IMR-90 (cell line): ENCODE measurements around the gene JAKMIP1. TPM values are rescaled to one million over a fixed set of nuclear protein-coding genes. Genes with fewer than 3 reads are reported as not detected.

Experiments used
- ATAC-seq: fragments of 200-7000 bp; cut with Tn5 transposase; 2 replicates; pipeline ENCODE4 v1.9.1; 2020; ENCODE audit warnings: low read depth, mild to moderate bottlenecking, moderate library complexity
- BruUV-seq: library from RNA; stranded (reverse); fragments of 400-500 nt; replicated peaks from 2 replicates; lab custom pipeline; 2021; lab: Mats Ljungman, UMichigan
- CTCF ChIA-PET: fragments of 300-600 bp; formaldehyde crosslinking; extraction: SDS; loops from one replicate; lab custom pipeline; 2021; ENCODE audit warnings: antibody characterized with exemption; lab: Yijun Ruan, JAX
- POLR2A ChIA-PET: fragments of 300-600 bp; sonication (Branson Sonifier 250); formaldehyde crosslinking; loops from one replicate; lab custom pipeline; 2022; ENCODE audit warnings: antibody characterized with exemption; ENCODE audit not compliant: unreplicated experiment; lab: Charles Lee
- DNase-seq: peaks from one replicate; pipeline ENCODE4 v3.0.0; 2013
- H2AFZ ChIP-seq: replicated peaks from 2 replicates; pipeline ENCODE3; 2013; ENCODE audit warnings: low read length, mild to moderate bottlenecking; ENCODE audit not compliant: poor library complexity
- H2AK5ac ChIP-seq: 2 replicates; pipeline ENCODE4 v1.6.1; 2013; ENCODE audit warnings: low read depth, low read length, inconsistent platforms
- H2AK9ac ChIP-seq: replicated peaks from 2 replicates; pipeline ENCODE3; 2013; ENCODE audit warnings: mild to moderate bottlenecking, low read depth, low read length, moderate library complexity; ENCODE audit not compliant: poor library complexity
- H2BK120ac ChIP-seq: 2 replicates; pipeline ENCODE4 v1.6.1; 2013; ENCODE audit warnings: low read depth, low read length, inconsistent platforms
- H2BK15ac ChIP-seq: 3 replicates; pipeline ENCODE4 v1.6.1; 2013; ENCODE audit warnings: low read depth, low read length, inconsistent platforms
- H2BK20ac ChIP-seq: 2 replicates; pipeline ENCODE4 v1.6.1; 2013; ENCODE audit warnings: low read depth, mild to moderate bottlenecking, inconsistent platforms, low read length, moderate library complexity
- H2BK5ac ChIP-seq: 2 replicates; pipeline ENCODE4 v1.6.1; 2013; ENCODE audit warnings: mild to moderate bottlenecking, low read depth, low read length, inconsistent platforms; ENCODE audit not compliant: poor library complexity, severe bottlenecking
- H3K14ac ChIP-seq: replicated peaks from 2 replicates; pipeline ENCODE4 v1.6.1; 2013; ENCODE audit warnings: low read depth, low read length, inconsistent platforms
- H3K18ac ChIP-seq: 2 replicates; pipeline ENCODE4 v1.6.1; 2013; ENCODE audit warnings: low read depth, low read length, control low read depth
- H3K23ac ChIP-seq: 2 replicates; pipeline ENCODE4 v1.6.1; 2013; ENCODE audit warnings: low read depth, low read length, inconsistent platforms
- H3K27ac ChIP-seq: 2 replicates; pipeline ENCODE4 v1.5.1; 2013; ENCODE audit warnings: mild to moderate bottlenecking, control low read depth, low read length; ENCODE audit not compliant: insufficient read depth
- H3K27me3 ChIP-seq: 2 replicates; pipeline ENCODE4 v1.6.1; 2013; ENCODE audit warnings: low read length; ENCODE audit not compliant: control insufficient read depth, insufficient read depth
- H3K36me3 ChIP-seq: 2 replicates; pipeline ENCODE4 v1.6.1; 2013; ENCODE audit warnings: low read length, mixed read lengths; ENCODE audit not compliant: control insufficient read depth, insufficient read depth
- H3K4ac ChIP-seq: 2 replicates; pipeline ENCODE4 v1.6.1; 2013; ENCODE audit warnings: low read depth, low read length, inconsistent platforms
- H3K4me1 ChIP-seq: 2 replicates; pipeline ENCODE4 v1.6.1; 2013; ENCODE audit warnings: low read length, mixed read lengths; ENCODE audit not compliant: control insufficient read depth, insufficient read depth
- H3K4me2 ChIP-seq: 2 replicates; pipeline ENCODE4 v1.6.1; 2013; ENCODE audit warnings: low read depth, mild to moderate bottlenecking, control low read depth, low read length, moderate library complexity
- H3K4me3 ChIP-seq: 2 replicates; pipeline ENCODE4 v1.5.1; 2013; ENCODE audit warnings: low read depth, mild to moderate bottlenecking, control low read depth, low read length, moderate library complexity; ENCODE audit not compliant: insufficient read depth
- H3K56ac ChIP-seq: 2 replicates; pipeline ENCODE4 v1.6.1; 2013; ENCODE audit warnings: low read length, inconsistent platforms; ENCODE audit not compliant: insufficient read depth; ENCODE audit errors: extremely low read depth
- H3K79me1 ChIP-seq, 2 experiments: 2 replicates each; pipeline ENCODE4 v1.6.1; 2013; ENCODE audit warnings: low read length in 2 of 2, inconsistent platforms in 1 of 2, low read depth in 1 of 2
- H3K9ac ChIP-seq: 2 replicates; pipeline ENCODE4 v1.6.1; 2013; ENCODE audit warnings: low read depth, low read length, control low read depth
- H3K9me1 ChIP-seq: 2 replicates; pipeline ENCODE4 v1.6.1; 2013; ENCODE audit warnings: low read length, inconsistent platforms; ENCODE audit not compliant: insufficient read depth
- H3K9me3 ChIP-seq: 2 replicates; pipeline ENCODE4 v1.6.1; 2013; ENCODE audit warnings: low read length; ENCODE audit not compliant: control insufficient read depth, insufficient read depth
- H4K20me1 ChIP-seq: 2 replicates; pipeline ENCODE4 v1.6.1; 2013; ENCODE audit warnings: low read length, inconsistent platforms; ENCODE audit not compliant: insufficient read depth
- H4K5ac ChIP-seq: 2 replicates; pipeline ENCODE4 v1.6.1; 2013; ENCODE audit warnings: mild to moderate bottlenecking, low read depth, low read length, control low read depth
- H4K8ac ChIP-seq, 2 experiments: 2 replicates each; pipeline ENCODE4 v1.6.1; 2013; ENCODE audit warnings: low read depth in 2 of 2, low read length in 2 of 2, control low read depth in 1 of 2, inconsistent platforms in 1 of 2
- H4K91ac ChIP-seq: 2 replicates; pipeline ENCODE4 v1.6.1; 2013; ENCODE audit warnings: low read depth, low read length, inconsistent platforms; ENCODE audit not compliant: insufficient read depth
- CEBPB ChIP-seq: IDR thresholded peaks from 2 replicates; pipeline ENCODE4 v1.6.1; 2012; ENCODE audit warnings: low read depth, low read length, improper control_type of control experiment
- NFE2L2 ChIP-seq: fragments of 150-350 bp; IDR thresholded peaks from 2 replicates; pipeline ENCODE4 v1.6.1; 2016; ENCODE audit warnings: low read depth, mild to moderate bottlenecking, low read length
- SMC3 ChIP-seq: fragments of 150-350 bp; IDR thresholded peaks from 2 replicates; pipeline ENCODE4 v1.6.1; 2016; ENCODE audit warnings: low read depth, mild to moderate bottlenecking, antibody characterized with exemption, low read length, moderate library complexity
- WGBS, 2 experiments: methylation state at CpG; one replicate each; pipeline versions ENCODE4 v1.1.5 to v1.1.7; 2013; ENCODE audit warnings: missing lambda C conversion rate in 2 of 2; ENCODE audit not compliant: insufficient read length in 1 of 2; ENCODE audit errors: extremely low coverage in 2 of 2; 5-methylcytosine and 5-hydroxymethylcytosine counted together
- dilution Hi-C: fragments of 300-500 bp; cut with HindIII; formaldehyde crosslinking; loops from one replicate; pipeline ENCODE4 v1.14.3; 2018; ENCODE audit warnings: low sequenced_read_pairs; ENCODE audit not compliant: unreplicated experiment
- in situ Hi-C: fragments of 300-500 bp; cut with MboI; formaldehyde crosslinking; loops from 3 replicates; pipeline ENCODE4 v1.14.3; 2019; ENCODE audit warnings: low sequenced_read_pairs, inconsistent platforms, mixed read lengths
- intact Hi-C: fragments of 100-400 bp; cut with micrococcal nuclease; formaldehyde crosslinking; loops from 2 replicates; pipeline ENCODE4 v1.10.0; 2022
- polyA plus RNA-seq, 3 experiments: library from polyadenylated mRNA; depleted of rRNA; stranded (reverse); fragments of >200 nt; gene quantifications; 2 replicates each; pipeline ENCODE4 v1.2.3, GENCODE V29; 2012; ENCODE audit warnings: low replicate concordance in 1 of 3
- total RNA-seq: library from RNA; depleted of rRNA; stranded (reverse); fragments of >200 nt; gene quantifications from 2 replicates; pipeline ENCODE4 v1.2.3, GENCODE V29; 2012
- TF ChIP-seq, protein P1 (sequence below): fragments of 150-350 bp; IDR thresholded peaks from 2 replicates; pipeline ENCODE4 v1.6.1; 2017; ENCODE audit warnings: mild to moderate bottlenecking, antibody characterized with exemption, low read length, low read depth

JAKMIP1 gene
- total and polyA plus RNA-seq, 2 of the 4 experiments (the other 2 are of a cell fraction), result not detected

GRCh38 chr4:6201580-6202091 is 1.3 kb upstream of the JAKMIP1 start:
- no peak overlapping the region for H2BK15ac ChIP-seq
- no peak overlapping the region for H2AFZ ChIP-seq
- H2AK9ac ChIP-seq, result no peak overlapping the region
- H3K9ac ChIP-seq, result no peak overlapping the region
- H4K8ac ChIP-seq, result no peak overlapping the region
- no peak overlapping the region for H3K4me3 ChIP-seq
- H2BK120ac ChIP-seq, result no peak overlapping the region
- no TSS peak for BruUV-seq
- no peak overlapping the region for H3K4ac ChIP-seq
- H3K27me3 ChIP-seq, result peaks cover 40% of the 10 kb centered on the region; the same call in 1 of the 2 replicates
- no peaks in the 10 kb centered on the region for H3K79me1 ChIP-seq
- H3K14ac ChIP-seq, result no peak overlapping the region
- H3K23ac ChIP-seq, result no peak overlapping the region
- CTCF ChIA-PET, result interaction anchor here (0.6 kb wide), 1 partner anchor 204 kb away, joined by 4 read pairs; no protein-coding TSS in a partner anchor
- H4K5ac ChIP-seq, result no peak overlapping the region
- DNase-seq, result no peak
- no CpG with 5 or more reads among the region's 7 CpGs for WGBS, 2 experiments
- H3K27ac ChIP-seq, result no peak overlapping the region
- no peak overlapping the region for H2BK20ac ChIP-seq
- no peak overlapping the region for H2BK5ac ChIP-seq
- no peak overlapping the region for H3K56ac ChIP-seq
- no peak overlapping the region for H2AK5ac ChIP-seq
- H3K36me3 ChIP-seq, result no peaks in the 10 kb centered on the region
- peaks cover 2% of the 10 kb centered on the region; the same call in 1 of the 2 replicates for H3K9me3 ChIP-seq
- no peak overlapping the region for H4K91ac ChIP-seq
- H3K9me1 ChIP-seq, result no peaks in the 10 kb centered on the region
- POLR2A ChIA-PET, result interaction anchor here (0.6 kb wide), 1 partner anchor 9 kb away, joined by 8 read pairs; no protein-coding TSS in a partner anchor
- H3K18ac ChIP-seq, result no peak overlapping the region
- H4K20me1 ChIP-seq, result no peaks in the 10 kb centered on the region
- dilution Hi-C loops, result no loop called here
- in situ Hi-C loops, result no loop called here
- H3K4me1 ChIP-seq, result no peaks in the 10 kb centered on the region; the same call in 1 of the 2 replicates
- intact Hi-C loops, result no loop called here
- no peak for ATAC-seq
- TF ChIP-seq NFE2L2 (no peak), CEBPB (no peak), SMC3 (no peak)
- TF ChIP-seq, protein P1, sequence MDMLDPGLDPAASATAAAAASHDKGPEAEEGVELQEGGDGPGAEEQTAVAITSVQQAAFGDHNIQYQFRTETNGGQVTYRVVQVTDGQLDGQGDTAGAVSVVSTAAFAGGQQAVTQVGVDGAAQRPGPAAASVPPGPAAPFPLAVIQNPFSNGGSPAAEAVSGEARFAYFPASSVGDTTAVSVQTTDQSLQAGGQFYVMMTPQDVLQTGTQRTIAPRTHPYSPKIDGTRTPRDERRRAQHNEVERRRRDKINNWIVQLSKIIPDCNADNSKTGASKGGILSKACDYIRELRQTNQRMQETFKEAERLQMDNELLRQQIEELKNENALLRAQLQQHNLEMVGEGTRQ, result 0 out of 2 replicates have a peak, but pooled peaks have one; percentile 24
- no peak overlapping the region for H3K4me2 ChIP-seq
